NCI-H2196 treated with DMSO at 0.1 percent for 48 hours (cell line): Measurements from ENCODE around the gene RASA1.

Experiments
- DNase-seq: peaks from one replicate; lab custom pipeline; 2025; ENCODE audit not compliant: unreplicated experiment; lab: John Stamatoyannopoulos, UW

Gene RASA1

GRCh38 chr5:87400305-87400899 lies 132.7 kb downstream of the RASA1 start:
- peak; percentile 14 for DNase-seq

GRCh38 chr5:87401626-87402025 lies 133.9 kb downstream of the RASA1 start:
- no peak for DNase-seq

- DNase-seq, result no peak
Observed at GRCh38 chr5:87403409-87403808, 135.7 kb downstream of the RASA1 start.

- no peak for DNase-seq
Observed at GRCh38 chr5:87403899-87404298, 136.2 kb downstream of the RASA1 start.

DNA sequence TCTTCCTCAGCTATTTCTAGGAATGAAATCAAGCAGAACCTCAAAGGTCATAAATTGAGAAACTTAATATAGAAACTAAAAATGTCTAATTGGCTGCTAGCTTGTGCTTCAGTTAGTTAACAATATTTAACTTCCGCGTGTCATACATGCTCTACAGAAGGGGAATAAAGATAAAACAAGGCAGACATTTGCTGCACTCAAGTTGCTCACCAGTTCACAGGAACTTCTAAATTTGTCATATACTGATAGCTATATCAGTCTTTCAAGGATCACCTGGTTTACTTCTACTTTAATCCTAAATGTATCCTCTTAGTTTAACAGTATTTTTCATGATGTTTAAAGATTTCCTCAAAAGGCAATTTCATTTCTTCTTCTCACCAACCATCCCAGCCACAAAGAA lies 136.7 kb downstream of the RASA1 start:
- no peak for DNase-seq

DNA sequence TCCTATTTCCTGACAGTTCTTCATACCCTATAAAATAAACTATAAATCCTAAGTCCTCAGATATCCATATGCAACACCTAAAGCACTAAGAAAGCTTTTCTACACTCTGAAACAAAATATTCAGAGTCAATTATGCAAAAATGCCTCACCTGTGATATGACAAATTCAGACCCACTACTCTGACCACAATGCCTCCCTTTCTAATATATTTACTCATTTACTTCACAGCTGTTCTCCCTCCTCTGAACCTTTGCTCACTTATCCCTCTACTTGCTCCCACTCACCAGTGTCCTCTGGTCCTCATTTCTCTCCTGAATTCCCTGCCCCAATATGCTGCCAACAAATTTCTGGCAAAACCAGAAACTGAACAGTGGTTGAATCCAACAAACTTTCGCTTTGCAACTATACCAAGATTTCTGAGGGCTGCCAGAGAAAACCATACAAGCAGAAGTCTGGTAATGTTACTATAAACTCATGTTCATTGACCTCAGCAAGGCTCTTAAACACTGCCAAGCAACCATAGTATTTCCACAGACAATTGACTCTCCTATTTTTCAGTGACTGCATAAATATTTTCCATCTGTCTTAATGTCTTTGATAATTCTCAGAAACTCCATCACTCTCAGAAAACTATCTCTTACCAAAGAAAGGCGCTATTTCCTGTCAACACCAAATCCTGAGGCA lies 137.9 kb downstream of the RASA1 start:
- DNase-seq, result no peak

DNA sequence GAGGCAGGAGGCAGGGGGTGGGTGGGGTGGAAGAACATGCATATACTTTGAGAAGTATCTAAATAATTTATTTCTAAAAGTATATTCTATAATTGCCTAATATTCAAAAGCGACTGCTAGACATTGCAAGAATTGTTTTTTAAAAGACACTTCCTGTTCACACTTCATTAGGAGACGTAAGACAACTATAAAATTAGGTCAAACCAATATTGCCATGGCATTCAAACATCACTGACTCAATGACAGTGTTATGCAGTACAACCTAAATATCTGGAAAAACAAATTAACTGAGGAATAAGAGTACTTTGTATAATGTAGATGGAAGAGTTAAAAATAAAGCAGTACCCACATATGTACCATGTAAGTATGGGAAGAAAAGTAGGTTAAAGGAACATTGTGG lies 140.5 kb downstream of the RASA1 start:
- no peak for DNase-seq

DNA sequence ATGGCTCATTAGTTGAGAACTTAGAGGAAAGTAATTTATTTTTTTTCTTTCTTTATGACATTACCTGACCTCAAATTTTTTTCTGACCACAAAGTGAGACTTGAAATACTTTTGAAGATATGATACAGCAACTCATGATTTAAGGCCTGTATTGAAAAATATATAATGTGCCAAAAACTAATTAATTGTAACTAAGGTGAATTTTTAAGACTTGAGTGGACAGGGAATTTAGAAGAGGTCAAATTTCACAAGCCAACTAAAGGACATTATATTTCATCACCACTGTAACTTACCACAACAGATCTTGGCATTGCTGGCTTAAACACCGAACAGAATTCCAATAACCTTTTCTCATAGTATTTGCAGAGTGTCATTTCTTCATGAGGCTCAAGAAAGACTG lies 143.2 kb downstream of the RASA1 start:
- no peak for DNase-seq

GRCh38 chr5:87411586-87411972 lies 143.9 kb downstream of the RASA1 start:
- DNase-seq, result no peak

- DNase-seq, result no peak
Observed at GRCh38 chr5:87411973-87412629, 144.4 kb downstream of the RASA1 start.

DNA sequence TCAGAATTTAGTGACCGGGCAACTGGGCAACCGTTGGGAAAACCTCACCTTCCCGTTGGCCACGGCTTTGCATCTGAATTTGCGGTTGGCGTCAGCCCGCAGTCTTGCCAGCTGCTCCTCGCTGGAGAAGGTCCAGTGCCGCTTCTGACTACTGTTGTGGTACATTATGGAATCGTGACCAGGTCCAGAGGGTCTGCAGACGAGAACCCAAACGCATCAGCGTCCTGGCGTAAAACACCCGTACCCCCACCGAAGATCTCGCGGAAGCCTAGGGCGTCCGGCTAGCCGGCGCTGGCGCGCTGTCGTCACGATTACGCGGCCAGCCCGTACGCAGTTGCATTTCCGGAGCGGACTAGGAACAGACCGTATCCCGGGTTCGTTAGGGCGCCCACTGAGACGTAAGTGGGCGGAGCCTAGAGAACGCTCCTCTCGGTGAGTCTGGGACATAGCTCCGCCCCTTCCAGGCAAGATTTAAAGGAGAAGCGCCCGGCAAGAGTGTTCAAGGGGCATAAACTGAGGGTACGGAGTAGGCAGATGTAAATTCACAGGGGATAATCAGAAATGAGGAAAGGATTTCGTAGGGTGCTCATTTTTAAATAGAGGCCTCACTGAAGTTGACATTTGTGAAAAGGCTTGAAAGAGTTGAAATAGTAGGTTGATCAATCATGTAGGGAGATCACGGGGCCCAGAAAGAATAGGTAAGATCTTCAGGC lies 145.1 kb downstream of the RASA1 start, which contains the start of gene CCNH:
Gene CCNH, minus strand, starts transcription at position 301 of the 713 bp plus-strand sequence. Its CDS starts 136 bp downstream, at position 165.
- peak; percentile 79 for DNase-seq

DNA sequence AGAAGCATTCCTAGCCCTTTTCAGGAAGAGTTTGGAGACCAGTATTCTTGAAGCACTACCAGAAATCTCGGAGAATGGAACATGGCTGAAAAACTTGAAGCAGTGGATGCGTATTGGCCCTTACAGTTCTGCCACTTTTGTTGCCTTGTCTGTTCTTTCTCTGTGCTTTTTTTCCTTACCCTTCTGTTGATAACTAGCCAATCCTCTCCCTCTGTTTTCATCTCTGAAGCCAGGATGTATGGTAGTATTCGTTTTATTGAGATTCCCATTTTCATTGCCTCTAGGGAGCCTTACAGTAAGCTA lies 145.6 kb downstream of the RASA1 start:
- DNase-seq, result no peak

GRCh38 chr5:87418506-87418905 lies 150.8 kb downstream of the RASA1 start:
- no peak for DNase-seq

DNA sequence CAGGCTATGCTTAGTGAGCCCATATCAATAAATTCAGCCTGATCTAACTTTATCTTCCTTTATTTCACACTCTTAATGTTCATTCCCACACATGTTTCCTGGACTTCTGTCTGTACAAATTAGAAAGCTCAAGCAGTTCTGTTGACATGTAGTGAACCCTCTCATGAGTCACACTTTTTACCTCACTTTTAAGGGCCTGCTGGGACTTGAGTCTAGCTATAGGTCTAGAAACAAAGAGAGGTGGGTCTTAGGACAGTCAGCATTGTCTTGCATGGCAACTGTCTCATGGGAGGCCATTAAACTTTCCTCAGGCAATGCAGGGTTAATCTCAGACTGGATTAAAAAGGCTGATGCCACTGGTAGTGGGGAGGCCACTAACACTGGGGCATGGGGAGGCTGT lies 153.6 kb downstream of the RASA1 start:
- DNase-seq, result no peak

DNA sequence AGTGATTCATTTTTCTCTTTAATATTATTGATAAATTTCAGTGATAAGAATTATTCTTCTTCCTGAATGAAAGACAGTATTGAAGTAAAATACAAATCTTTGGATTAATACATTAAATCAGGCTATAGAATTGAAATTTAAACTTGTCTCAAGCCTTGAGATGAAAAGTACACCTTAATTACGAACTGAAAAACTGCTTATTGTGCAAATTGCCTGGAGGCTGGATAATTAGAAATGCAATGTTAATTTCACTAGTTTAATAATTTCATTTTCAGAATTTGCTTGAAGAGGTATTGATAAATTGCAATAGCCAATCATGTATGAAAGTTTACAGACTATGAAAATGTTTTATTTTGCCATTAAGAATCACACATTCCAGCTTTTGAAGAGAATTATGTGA lies 156.1 kb downstream of the RASA1 start:
- no peak for DNase-seq

- DNase-seq, result no peak
Observed at GRCh38 chr5:87430863-87431457, 163.3 kb downstream of the RASA1 start.

- no peak for DNase-seq
Observed at GRCh38 chr5:87432460-87432859, 164.8 kb downstream of the RASA1 start.

- no peak for DNase-seq
Observed at GRCh38 chr5:87433945-87434344, 166.3 kb downstream of the RASA1 start.

- DNase-seq, result no peak
Observed at GRCh38 chr5:87434461-87434860, 166.8 kb downstream of the RASA1 start.

GRCh38 chr5:87435144-87435694 lies 167.5 kb downstream of the RASA1 start:
- DNase-seq, result no peak

GRCh38 chr5:87437724-87438123 lies 170.0 kb downstream of the RASA1 start:
- no peak for DNase-seq
